HK-2 (cell line): ENCODE data around the gene PSME3IP1.

Experiments used
- DNase-seq: peaks from one replicate; pipeline ENCODE4 v3.0.0-alpha.2; 2018; ENCODE audit not compliant: unreplicated experiment

The PSME3IP1 gene

DNA sequence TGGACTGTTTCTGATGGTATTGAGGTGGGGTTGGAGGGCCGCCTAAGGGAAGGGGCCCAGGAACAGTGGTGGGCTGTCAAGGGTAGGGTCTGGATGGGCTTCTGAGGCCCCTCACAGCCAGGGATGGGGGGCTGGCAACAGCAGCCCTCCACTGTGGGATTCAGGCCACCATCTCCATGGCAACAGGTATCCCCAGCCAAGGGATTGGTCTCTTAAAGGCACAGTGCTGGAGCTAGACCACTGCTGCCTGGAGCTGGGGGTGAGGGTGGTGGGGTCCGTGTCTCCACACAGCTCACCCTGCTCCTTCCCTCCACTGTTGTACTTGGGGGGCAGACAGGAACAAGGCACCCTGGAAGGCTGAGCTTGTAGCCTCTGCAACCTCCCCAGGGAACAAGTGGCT lies 41.8 kb downstream of the PSME3IP1 start:
- DNase-seq: no peak

DNA sequence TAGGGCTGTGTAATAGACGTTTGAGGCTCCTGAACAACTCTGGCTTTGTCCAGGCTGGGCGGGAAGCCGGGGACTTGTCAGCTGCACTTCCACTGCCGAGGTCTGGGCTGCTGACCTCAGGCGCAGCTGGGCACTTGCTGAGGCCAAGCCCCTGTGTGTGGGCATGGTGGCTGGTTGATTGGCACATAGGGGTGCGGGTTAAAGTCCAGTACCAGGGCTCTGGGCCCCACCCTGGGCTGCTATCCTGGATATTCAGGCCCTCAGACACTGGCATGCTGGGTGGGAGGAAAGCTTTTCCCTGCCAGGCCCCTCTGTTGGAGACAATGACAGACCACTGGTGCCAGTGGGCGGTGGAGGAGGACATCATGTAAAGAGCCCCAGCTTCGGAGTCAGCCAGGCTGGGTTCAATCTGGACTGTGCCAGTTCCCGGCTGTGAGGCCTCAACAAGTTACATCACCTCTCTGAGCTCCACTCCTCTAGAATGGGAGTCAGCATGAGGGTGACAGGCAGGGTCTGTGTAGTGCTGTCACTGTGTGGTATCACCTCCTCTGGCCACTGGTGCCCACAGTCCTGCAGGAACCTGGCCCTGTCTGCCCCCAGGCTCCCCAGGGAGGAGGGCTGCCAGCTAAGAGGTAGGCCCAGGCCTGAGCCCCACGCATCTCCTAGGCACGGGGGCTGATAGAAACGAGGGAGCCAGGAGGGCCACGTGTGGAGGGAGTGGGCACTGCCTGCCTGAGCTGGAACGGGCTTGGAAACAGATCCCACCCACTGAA lies 42.5 kb downstream of the PSME3IP1 start:
- DNase-seq: no peak

DNA sequence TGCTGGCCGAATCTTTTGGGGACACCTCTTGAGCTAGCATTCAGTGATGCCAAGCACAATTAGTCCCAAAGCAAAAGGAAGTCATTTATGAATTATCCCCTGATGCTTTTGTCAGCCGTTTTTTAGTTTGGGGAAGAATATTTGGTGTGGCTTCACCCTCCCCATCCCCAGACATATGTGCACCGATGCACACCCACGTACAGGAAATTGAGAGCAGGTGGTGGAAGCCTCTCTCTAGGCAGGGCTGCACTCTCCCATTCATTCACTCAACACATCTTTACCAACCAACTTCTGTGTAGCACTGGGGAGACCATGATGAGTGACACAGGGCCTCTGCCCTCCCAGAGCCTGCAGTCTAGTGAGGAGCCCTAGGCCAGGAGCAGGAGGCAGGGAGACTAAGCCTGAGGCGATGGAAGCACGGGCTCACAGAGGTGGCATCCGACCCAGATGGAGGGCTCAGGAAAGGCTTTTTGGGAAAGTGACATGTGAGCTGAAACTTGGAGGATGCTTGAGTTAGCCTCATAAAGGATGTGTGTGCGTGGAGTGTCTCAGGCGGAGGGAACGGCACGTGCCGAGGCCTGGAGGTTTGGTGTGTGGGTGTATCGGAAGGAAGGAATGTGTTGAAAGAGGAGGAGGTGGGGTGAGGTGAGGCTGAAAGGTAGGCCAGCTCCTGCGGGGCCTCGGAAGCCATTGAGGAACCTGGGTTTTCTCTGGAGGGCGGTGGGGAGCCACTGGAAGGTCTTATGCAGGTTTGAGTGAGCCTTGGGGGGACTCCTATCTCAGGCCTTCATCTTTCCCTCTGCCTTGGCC lies 43.8 kb downstream of the PSME3IP1 start:
- no peak for DNase-seq

DNA sequence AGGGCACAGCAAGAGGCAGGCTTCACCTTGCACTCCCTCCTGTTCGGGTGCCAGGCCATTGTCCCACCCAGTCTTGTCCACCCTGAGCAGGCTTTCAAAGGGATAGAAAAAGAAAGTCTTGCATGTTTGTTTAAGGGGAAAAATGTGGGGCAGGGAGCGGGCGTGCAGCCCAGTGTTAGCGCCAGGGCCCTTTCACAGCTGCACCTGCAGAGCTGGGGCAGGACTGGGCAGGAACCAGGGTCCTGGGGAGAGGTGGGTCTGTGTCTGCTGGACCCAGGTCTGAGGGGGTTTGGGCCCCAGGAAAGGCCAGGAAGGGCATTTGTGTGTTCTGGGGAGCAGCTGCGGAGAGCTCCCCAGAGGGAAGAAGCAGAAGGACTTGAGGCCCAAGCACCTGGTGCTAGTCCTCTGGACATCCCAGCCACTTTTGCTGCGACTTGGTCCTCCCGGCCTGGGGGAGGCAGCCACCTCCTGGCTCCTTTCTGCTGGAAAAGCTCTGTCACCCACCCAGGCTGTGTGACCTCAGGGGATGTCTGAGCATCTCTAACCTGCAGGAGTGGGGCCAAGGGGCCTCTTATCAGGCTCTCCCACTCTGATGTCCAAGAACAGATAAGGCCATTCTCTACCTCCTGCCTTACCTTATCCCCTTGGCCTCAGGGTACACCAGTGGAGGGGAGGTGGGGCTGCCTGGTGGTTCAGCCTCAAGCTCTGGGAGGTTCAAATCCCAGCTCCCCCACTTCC lies 44.7 kb downstream of the PSME3IP1 start:
- no peak for DNase-seq

DNA sequence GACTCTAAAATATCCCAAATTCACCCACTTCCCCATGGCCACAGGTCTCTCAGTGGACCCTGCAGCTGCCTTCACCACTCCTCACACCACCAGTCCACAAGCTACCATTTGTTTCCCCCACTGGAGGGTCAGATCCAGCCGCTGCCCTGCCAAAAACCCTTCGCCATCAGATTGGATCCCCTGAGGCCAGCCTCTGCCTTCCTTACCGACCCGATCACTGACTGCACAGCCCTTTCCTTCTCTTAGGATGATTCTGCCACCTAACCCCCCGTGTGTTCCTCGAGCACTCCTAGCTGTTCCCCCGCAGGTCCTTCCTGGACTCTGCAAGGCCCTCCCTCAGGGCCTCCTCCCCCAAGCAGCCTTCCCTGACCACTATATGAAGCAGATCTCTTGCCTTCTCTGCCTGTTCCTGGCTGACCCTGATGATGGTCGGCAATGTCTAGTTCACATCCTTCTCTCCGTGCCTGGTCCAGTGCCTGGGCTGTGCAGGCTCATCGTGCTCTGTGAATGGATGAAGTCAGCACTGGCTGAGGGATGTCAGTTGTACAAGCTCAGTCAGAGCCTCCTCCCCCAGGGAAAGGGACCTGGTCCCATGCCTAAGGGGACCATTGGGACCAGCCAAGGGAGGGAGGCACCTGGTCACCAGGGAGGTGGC lies 47.4 kb downstream of the PSME3IP1 start:
- no peak for DNase-seq

DNA sequence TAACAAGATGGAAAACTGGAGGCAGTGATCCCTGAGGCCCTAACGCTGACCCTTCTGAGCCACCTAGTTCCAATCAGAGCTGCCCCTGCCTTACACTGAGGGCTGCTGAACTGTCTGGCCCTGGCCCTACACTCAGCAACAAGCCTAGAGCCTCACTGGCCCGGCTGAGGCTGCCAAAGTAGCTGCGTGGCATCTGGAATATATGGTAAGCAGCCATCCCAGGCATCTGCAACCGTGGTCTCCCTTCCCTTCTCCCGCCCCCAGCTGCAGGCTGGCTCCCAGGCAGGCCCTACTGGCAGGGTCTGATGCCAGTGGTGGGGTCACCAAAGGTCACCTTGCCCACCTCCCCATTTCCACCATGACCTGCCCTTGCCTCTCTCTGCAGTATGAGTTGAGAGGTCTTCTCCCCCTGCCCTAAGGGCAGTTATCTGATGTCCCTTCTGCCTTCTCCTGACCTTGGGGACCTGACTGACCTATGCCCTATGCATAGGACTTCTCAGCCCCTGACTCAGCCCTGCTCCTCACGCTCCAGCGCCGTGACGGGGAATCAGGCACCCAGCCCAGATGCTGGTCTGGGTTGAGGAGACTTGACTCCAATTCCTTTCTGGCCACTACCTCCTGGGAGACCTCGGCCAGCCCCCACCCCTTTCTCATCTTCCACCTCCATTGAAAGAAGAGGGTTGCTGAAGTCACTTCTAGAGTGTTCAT lies 48.1 kb downstream of the PSME3IP1 start:
- no peak for DNase-seq

DNA sequence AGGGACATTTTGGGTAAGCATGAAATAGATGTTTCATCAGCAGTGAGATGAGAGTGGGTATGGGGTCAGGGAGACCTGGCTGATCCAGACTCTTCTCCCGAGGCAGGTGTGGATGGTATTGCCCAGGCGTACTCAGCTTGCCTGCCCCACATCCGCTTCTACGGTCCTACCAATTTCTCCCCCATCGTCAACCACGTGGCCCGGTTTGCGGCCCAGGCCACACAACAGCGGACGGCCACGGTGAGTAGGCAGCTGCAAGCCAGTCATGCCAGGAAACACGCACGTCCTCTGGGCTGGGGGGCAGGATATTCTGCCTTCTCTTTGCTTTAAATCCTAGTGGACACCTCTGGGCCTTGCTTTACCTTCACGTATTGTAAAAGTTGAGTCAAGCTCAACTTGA lies 48.8 kb downstream of the PSME3IP1 start:
- no peak for DNase-seq

DNA sequence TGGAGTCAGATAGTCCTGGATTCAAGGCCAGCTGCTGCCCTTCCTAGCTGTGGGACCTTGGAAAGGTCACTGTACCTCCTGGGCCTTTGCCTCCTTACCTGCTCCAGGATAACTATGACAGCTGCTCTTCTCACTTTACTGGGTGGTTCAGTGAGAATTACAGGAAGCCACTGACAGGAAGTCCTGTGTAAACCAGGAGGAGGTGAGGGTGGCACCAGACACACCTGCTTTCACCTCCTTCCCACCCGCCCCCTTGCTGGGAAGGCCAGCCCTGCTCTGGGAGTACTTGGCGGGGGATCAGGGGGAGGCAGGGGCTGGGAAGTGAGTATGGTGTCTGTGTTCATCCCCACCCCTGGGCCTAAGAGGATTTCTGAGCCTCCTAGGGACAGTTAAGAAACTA lies 50.9 kb downstream of the PSME3IP1 start:
- no peak for DNase-seq

DNA sequence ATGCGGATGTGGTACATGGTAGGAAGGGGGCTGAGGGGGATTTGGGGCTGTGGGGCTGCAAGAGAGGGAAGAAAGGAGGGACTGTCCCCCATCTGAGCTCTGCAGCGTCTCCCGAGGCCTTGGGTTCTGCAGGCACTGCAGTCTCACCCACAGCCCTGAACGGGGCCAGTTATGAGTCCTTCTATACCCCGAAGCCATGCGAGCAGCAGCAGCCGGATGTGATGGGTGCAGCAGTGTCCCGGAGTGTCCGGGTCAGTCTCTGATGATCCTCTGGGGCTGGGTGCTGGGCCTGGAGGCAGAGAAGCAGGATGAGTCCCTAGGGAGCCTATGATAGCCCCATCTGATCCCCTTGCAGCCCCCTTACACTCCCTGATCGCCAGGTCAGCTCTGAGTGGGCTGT lies 52.0 kb downstream of the PSME3IP1 start:
- no peak for DNase-seq

DNA sequence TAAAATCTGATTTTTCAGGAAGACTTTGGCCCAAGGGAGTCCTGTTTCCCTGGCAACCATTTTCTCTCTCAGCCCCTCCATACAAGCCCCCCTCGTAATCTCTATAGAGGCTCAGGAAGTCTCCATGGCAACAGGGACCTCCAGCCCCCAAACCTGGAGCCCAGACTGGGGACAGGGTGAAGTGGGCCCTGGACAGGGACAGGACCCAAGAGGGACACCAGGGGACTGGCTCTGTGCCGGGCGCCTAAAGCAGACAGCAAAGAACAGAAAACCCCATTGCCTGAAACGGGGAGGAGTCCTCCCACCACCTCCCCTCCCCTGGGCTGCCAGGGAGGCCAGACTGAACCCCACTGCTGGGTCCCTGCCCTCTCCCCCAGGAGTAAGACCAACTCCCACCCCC lies 52.8 kb downstream of the PSME3IP1 start:
- DNase-seq: no peak

DNA sequence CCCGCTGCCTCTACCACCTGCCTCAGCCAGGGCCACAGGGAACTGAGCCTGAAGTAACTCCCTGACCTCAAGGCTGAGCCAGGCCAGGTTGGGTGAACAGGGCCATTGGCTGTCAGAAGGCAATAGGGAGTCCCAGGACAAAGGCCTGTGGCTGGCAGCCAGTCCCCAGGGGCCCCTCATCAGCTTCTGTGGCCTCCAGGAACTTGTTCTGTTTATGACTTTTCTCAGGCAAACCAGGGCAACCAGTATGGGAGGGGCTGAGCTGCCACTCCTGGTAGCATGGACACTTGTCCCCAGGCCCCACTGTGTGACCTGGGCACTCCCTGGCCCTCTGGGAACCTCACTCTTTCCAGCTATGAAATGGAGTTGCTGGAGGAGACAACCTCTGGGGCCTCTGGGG lies 53.4 kb downstream of the PSME3IP1 start:
- no peak for DNase-seq

DNA sequence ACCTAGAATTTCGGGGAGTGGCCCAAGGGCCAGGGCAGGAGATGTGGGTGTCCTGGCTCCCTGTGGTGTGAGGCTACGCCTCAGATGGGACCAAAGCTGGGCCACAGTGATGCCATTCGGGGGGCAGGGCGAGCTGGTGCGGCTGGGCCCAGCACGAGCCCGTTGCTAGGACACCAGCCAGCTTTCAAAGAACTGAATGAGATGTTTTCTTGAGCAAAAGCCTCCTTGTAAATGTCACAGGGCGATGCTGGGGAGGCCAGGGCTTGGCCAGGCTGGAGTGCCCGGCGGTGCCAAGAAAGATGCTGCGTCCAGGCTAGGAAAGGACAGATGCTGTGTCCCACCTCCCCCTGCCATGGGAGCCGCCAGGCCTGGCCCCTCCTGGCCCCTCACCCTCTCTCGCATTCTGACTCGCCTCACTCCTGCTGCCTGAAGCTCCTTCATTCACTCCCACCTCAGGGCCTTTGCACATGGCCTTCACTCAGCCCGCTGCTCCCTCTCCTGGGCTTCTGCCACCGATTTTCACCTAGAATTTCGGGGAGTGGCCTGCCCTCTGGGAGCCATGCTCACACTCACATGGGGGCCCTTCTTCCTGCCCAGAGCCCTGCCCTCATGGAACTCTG lies 54.4 kb downstream of the PSME3IP1 start:
- DNase-seq: no peak

DNA sequence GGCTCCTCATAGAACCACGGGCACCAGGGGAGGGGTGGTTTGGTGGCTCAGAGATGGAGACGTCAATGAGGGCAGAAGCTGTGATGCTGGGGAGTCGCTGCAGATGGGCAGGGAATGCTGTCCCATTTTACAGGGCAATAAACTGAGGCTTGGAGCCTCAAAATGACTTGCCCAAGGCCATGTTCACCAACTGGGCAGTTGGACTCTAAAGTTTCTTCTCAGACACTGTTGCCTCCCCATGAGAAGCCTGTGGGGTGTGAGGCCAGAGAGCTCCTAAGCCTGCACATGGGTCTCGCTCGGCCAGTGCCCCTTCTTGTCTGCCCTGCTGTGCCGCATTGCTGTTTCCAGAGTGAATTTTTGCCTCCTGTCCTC lies 54.9 kb downstream of the PSME3IP1 start:
- DNase-seq: no peak

DNA sequence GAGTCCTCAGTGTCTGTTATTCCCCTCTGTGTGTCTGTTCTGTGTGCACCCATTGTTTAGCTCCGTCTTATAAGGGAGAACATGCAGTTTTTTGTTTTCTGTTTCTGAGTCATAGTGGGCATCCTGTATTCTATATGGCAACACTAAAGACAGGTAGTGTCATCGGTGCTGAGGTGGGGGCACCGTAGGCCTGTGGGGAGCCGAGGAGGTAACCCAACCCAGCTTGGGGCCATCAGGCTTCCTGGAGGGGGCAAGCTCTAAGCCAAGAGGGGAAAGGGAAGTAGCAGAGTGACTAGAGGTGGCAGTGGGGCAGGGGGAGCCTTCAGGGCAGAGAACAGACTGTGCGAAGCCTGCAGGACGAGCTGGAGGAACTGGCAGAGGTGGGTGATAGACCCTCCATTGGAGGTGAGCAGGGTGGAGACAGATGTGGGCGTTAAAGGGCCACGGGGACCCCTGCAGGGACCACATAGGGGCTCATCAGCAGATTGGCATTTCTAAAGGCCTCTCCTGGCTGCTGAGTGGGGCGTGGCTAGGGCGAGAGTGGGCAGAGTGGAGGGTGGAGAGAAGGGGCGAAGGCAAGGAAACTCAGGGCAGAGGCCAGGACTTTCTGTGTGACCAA lies 57.0 kb downstream of the PSME3IP1 start:
- DNase-seq: no peak

DNA sequence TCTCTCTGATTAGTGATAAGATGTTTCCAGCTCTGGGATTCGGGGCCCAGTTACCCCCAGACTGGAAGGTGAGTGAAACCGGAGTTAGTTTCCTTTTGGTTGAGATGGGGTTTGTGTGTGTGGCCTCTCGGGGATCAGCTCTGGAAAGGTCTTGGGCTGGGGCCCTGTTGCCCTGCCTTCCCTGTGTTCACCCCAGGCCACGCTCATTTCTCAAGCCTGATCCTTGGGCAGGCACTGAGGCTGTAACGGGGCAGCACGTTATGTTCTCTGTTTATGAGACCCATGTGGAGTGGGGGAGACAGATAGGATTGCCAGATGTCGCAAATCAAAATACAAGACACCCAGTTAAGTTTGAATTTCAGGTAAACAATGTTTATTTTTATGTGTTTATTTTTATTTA lies 58.0 kb downstream of the PSME3IP1 start:
- no peak for DNase-seq

DNA sequence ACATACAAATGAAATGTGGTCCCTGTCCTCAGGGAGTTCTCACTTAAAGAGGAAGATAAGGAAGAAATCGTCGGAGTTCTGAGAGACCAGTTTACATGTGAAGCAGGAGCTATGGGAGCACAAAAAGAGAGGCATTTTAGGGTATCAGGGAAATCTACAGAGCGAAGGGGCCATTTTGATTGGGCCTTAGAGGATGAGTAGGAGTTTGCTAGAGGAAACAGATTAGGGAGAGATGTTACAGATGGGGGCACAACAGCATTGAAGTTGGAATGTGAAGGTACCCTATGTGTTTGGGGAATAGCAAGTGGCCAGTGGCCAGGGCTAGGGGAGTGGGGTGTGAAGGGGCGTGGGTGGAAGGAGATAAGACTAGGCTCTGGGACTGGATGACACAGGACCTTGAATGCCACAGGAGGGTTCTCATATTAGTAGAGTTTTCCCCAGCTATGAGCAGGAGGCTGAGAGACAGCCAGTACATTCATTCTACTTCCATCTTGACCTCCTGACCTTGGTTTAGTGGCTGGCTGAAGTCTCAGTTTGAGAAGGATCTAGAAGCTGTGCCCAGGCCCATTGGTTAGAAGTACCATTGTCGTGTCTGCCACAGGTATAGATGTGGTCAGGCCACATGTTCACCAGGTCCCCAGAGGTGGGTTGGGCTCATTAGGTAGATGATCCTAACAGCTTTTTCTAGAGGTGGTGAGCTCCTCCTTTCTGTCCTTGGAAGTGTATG lies 58.6 kb downstream of the PSME3IP1 start:
- no peak for DNase-seq

DNA sequence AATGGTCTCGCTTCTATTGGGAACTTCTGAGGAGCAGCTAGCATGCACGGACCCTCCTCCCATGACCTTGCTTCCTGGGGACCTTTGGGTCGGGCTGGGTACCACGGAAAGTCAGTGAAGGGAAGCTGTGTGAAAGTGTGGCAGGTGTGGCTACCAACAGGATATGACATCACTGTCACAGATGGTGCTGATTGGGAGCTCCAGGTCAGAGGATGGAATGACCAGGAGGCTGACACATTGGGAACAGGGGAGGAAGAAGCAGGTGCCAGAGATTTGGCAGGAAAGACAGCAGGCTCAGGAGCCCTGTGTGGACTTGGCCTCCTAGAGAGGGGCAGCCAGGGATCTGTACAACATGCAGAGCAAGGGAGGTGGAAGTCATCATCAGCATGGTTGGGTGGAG lies 59.4 kb downstream of the PSME3IP1 start:
- DNase-seq: no peak

DNA sequence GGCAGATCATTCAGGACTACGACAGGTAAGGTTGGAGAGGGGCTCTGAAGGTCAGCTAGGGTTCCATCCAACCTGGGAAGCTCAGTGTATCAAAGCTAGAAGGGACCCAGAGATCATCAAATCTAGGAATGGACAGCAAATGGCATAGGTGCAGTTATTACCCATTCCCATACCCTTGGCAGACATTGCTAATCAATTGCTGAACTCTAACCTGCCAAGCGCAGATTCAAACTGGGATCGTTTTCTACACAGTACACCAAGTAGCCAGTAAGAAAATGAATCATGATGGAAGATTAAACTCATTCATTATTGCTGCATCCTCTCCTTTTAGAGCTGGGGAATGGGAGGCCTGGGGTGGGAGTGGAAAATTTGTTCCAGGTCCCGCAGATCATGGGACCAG lies 59.9 kb downstream of the PSME3IP1 start:
- no peak for DNase-seq

DNA sequence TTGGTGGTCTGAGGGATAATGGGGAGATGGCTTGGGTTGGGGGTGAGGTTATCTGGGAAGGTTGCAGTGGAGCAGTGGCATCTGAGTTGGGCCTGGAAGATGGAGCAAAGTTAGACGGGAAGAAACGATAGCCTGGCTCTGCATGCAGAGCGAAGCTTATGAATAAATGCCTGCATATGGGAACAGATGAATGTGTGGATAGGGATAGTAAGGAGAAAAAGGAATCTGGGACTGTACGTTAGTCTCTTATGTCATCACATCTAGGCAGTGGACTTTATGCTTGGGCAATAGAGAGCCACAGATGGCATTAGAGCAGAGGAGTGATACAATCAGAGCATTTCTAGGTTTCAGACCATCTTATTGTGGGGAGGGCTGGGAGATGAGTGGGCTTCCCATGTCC lies 60.5 kb downstream of the PSME3IP1 start:
- DNase-seq: no peak
